ENCODE data around the gene WDFY2.

GRCh38 chr13:51549050-51549449, 35.2 kb upstream of the WDFY2 start:
- TF ChIP-seq CTCF (IDR thresholded peaks at IDR 0.05; ENCODE audit: poor library complexity, severe bottlenecking) (no peak), POLR2AphosphoS5 (IDR thresholded peaks at IDR 0.05) (no peak), EP300 (conservative IDR thresholded peaks at IDR 0.05; ENCODE audit: poor library complexity, severe bottlenecking) (no peak)
